ENCODE data around the gene ARHGEF7. TPM values are rescaled to one million over a fixed set of nuclear protein-coding genes. Genes with fewer than 3 reads are reported as not detected.
A peak's percentile ranks its signal among the peaks of the same experiment; 100 is the strongest.

The ARHGEF7 gene
- polyA plus RNA-seq, 1 experiment = 40.3 TPM

DNA sequence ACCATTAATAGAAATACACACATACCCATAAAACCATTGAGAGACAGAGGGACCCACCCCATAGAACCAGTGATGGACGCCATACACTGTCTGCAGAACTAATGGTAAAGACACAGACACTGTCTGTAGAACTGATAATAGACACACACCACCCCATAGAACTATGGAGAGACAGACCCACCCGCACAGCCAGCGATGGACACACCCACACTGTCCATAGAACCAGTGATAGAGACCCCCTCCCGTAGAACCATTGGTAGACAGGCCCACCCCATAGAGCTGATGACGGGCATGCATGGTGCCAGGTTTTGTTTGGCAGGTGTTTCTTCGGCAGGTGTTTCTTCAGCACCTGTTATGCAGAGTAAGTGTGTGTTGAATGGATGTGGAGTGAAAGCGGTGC is 117.1 kb downstream of the ARHGEF7 start:
- H3K9me3 ChIP-seq (ENCODE audit: control insufficient read depth, insufficient read depth, low read length) = no peaks in the 10 kb centered on the region
- ChIA-PET POLR2A (no interaction called here), CTCF (no interaction called here)
- H3K27ac ChIP-seq (ENCODE audit: low read depth, low read length) = no peak overlapping the region
- H3K4me3 ChIP-seq (ENCODE audit: low read depth, low read length) = no peak overlapping the region
- H3K27me3 ChIP-seq (ENCODE audit: control insufficient read depth, insufficient read depth, low read length) = no peaks in the 10 kb centered on the region
- TF ChIP-seq, protein P1, sequence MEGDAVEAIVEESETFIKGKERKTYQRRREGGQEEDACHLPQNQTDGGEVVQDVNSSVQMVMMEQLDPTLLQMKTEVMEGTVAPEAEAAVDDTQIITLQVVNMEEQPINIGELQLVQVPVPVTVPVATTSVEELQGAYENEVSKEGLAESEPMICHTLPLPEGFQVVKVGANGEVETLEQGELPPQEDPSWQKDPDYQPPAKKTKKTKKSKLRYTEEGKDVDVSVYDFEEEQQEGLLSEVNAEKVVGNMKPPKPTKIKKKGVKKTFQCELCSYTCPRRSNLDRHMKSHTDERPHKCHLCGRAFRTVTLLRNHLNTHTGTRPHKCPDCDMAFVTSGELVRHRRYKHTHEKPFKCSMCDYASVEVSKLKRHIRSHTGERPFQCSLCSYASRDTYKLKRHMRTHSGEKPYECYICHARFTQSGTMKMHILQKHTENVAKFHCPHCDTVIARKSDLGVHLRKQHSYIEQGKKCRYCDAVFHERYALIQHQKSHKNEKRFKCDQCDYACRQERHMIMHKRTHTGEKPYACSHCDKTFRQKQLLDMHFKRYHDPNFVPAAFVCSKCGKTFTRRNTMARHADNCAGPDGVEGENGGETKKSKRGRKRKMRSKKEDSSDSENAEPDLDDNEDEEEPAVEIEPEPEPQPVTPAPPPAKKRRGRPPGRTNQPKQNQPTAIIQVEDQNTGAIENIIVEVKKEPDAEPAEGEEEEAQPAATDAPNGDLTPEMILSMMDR (IDR thresholded peaks at IDR 0.05; ENCODE audit: low read depth, low read length) = no peak
- no peak for DNase-seq (ENCODE audit: low read depth, low spot score)

DNA sequence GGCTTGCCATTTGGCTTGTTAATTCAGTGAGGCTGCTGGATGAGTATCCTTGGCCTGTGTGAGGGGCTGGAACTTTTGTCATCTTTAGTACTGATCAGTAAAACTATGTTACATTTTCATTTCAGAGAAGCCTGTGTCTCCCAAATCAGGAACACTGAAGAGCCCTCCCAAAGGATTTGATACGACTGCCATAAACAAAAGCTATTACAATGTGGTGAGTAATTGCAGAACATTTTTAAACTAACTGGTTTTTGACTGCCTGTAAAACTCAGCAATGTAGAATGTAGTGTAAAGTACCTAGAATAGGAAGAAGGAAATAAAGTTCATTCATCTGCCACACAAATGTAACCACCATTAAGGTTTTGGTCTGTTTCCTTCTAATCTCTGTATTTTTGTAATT is 118.0 kb downstream of the ARHGEF7 start:
- H3K27ac ChIP-seq (ENCODE audit: low read depth, low read length) = peak overlapping the region; percentile 48
- CTCF ChIA-PET = interaction anchor here (0.6 to 1.2 kb wide), 2 partner anchors 9 to 71 kb away, joined by 3 to 7 read pairs; no protein-coding TSS in a partner anchor

DNA sequence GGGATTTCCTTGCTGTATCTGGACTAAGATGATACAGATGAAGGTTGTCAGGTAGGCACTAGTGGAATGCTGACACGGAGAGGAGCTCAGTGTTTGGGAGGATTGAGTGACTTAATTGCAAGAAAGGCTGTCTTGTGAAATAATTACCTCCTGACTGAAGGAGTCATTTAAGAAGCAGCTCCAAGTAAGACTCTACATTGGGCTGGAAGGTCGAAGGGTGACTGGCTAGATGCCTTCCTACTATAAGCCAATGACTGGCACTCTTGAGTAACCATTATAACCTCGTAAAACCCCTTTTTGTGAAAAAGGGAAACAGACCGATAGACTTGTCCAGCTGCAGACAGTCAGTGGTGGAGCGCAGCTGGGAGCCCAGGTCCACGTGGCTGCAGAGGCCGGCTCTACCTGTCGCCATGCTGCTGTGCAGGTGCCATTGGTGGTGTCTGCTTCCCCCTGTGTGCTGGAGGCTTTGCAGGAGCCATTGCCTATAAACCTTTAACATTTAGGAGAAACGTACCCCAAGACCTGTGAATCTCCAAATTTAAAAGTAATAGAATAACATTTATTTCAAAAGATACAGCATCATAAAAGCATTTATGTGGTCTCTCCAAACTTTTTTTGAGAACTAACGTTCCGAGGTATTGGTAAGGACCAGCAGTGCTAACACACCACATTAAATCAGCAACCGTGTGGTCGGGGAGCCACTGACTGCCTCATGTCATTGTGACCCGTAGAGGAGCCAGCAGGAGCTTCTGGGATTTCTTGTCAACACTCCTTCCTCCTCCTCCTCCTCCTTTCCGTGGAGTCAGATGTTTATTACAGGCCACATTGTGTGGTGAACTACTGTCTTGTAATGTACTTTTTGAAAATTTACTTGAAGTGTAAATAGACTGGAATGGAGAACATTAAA is 124.9 kb downstream of the ARHGEF7 start:
- no peak for DNase-seq (ENCODE audit: low read depth, low spot score)
- TF ChIP-seq, protein P1 (IDR thresholded peaks at IDR 0.05; ENCODE audit: low read depth, low read length) = no peak
- CTCF ChIA-PET = no interaction called here

More for the DNA sequence above, 118.0 kb downstream of the ARHGEF7 start:
- Histone ChIP-seq H3K9me3 (ENCODE audit: control insufficient read depth, insufficient read depth, low read length) (no peaks in the 10 kb centered on the region), H3K4me3 (ENCODE audit: low read depth, low read length) (no peak overlapping the region), H3K27me3 (ENCODE audit: control insufficient read depth, insufficient read depth, low read length) (no peaks in the 10 kb centered on the region)
- TF ChIP-seq, protein P1 (IDR thresholded peaks at IDR 0.05; ENCODE audit: low read depth, low read length) = no peak
- DNase-seq (ENCODE audit: low read depth, low spot score) = no peak
- POLR2A ChIA-PET = no interaction called here

DNA sequence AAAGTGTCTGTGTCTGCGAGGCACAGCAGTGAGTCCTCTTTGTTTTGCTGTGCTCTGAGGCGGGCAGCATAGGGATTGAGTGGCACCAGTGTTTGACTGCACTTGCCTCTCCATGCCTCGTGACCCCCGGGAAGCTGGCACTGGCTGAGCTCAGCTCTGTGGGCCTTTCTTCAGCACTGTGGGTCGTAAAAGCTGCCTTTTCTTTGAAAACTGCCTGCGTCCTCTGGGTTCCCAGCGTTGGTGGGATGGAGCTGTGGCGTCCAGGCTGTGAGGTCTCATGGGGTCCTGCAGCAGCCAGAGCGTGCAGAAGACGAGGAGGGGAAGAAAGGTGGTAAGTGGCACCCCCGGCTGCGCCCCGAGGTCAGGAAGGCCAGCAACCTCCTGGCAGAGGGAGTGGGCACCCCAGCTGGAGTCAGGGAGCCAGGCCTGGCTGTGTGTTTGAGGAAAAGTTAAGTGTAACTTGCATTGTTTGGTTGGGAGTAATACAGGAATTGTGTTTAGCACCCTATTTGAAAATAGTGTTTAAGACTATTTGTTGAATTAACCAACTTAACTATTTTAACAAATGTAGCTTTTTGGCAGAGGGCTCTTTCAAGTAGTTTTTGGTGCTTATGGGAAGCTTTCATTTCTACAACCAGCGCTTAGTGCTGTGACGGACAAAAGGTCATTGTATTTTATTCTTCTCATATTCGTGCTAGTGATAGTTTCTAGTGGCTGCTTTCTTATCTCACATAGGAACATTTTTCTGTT is 126.1 kb downstream of the ARHGEF7 start:
- H3K27me3 ChIP-seq (ENCODE audit: control insufficient read depth, insufficient read depth, low read length) = no peaks in the 10 kb centered on the region
- DNase-seq (ENCODE audit: low read depth, low spot score) = no peak
- H3K27ac ChIP-seq (ENCODE audit: low read depth, low read length) = no peak overlapping the region
- no peaks in the 10 kb centered on the region for H3K9me3 ChIP-seq (ENCODE audit: control insufficient read depth, insufficient read depth, low read length)
- ChIA-PET POLR2A (no interaction called here), CTCF (interaction anchor here (1.2 kb wide), 1 partner anchor 173 kb away, joined by 6 read pairs; no protein-coding TSS in a partner anchor)
- no peak overlapping the region for H3K4me3 ChIP-seq (ENCODE audit: low read depth, low read length)
- TF ChIP-seq, protein P1 (IDR thresholded peaks at IDR 0.05; ENCODE audit: low read depth, low read length) = no peak

More for the DNA sequence above, 124.9 kb downstream of the ARHGEF7 start:
- H3K27ac ChIP-seq (ENCODE audit: low read depth, low read length) = no peak overlapping the region
- no peak overlapping the region for H3K4me3 ChIP-seq (ENCODE audit: low read depth, low read length)
- POLR2A ChIA-PET = no interaction called here
- H3K27me3 ChIP-seq (ENCODE audit: control insufficient read depth, insufficient read depth, low read length) = no peaks in the 10 kb centered on the region
- no peaks in the 10 kb centered on the region for H3K9me3 ChIP-seq (ENCODE audit: control insufficient read depth, insufficient read depth, low read length)

Measured in AG04450 (cell line).